SK-N-SH (cell line): Measurements from ENCODE around the gene ATP6V1F.

Experiments
- CTCF ChIP-seq: fragments of 200-600 bp; sonication (generic); IDR thresholded peaks from 2 replicates; pipeline ENCODE4 v1.6.1; 2017; ENCODE audit warnings: antibody characterized with exemption, mild to moderate bottlenecking, moderate library complexity
- IRF3 ChIP-seq: fragments of 150-350 bp; IDR thresholded peaks from 2 replicates; pipeline ENCODE4 v1.6.1; 2016; ENCODE audit warnings: mild to moderate bottlenecking, low read depth, low read length
- PBX3 ChIP-seq: IDR thresholded peaks from 2 replicates; pipeline ENCODE4; 2012
- POLR2AphosphoS5 ChIP-seq: IDR thresholded peaks from 2 replicates; pipeline ENCODE4 v1.6.1; 2012; ENCODE audit warnings: low read depth, low read length
- RAD21 ChIP-seq: IDR thresholded peaks from 2 replicates; pipeline ENCODE4 v1.6.1; 2012; ENCODE audit warnings: mild to moderate bottlenecking, low read length
- REST ChIP-seq: IDR thresholded peaks from 2 replicates; pipeline ENCODE4 v1.6.1; 2012; ENCODE audit warnings: mild to moderate bottlenecking, low read depth, low read length, moderate library complexity
- TCF12 ChIP-seq: IDR thresholded peaks from 2 replicates; pipeline ENCODE4 v1.4.0; 2012

GRCh38 chr7:128846781-128847444, 15.7 kb upstream of the ATP6V1F start:
- TF ChIP-seq CTCF (no peak), IRF3 (no peak), RAD21 (no peak), POLR2AphosphoS5 (no peak), PBX3 (no peak), REST (no peak), TCF12 (no peak)
